ENCODE data around the gene ZNF433. TPM values are rescaled to one million over a fixed set of nuclear protein-coding genes. Genes with fewer than 3 reads are reported as not detected.
A peak's percentile ranks its signal among the peaks of the same experiment; 100 is the strongest.
"Not testable (repeated sequence)": the region's sequence is repeated elsewhere in the genome, so short reads cannot be mapped to it uniquely, and the experiment has no call there.

ZNF433 gene
- total RNA-seq (6.4 TPM), polyA plus RNA-seq (ENCODE audit: insufficient read depth in 1 of 8, insufficient read length in 8 of 8, low replicate concordance in 1 of 8) (1 to 10 TPM; 3.2 to 5.0 (median 3.7) TPM)
- long read RNA-seq, donor 1, partial matches to known transcripts = 0 of 1 reads
- long read RNA-seq, donor 1, other reads (novel, unspliced or antisense) = 0 of 1 reads
- long read RNA-seq, donor 2 = 0 reads
- long read RNA-seq, donor 3, partial matches to known transcripts = 0 of 2 reads
- long read RNA-seq, donor 3, other reads (novel, unspliced or antisense) = 0 of 2 reads
- long read RNA-seq, donor 4 = 0 reads
- long read RNA-seq, donor 5, partial matches to known transcripts = 0 of 3 reads
- long read RNA-seq, donor 5, other reads (novel, unspliced or antisense) = 0 of 3 reads
- long read RNA-seq, donor 6, partial matches to known transcripts = 0 of 2 reads
- long read RNA-seq, donor 6, other reads (novel, unspliced or antisense) = 0 of 2 reads
- long read RNA-seq, donor 7, partial matches to known transcripts = 0 of 1 reads
- long read RNA-seq, donor 7, other reads (novel, unspliced or antisense) = 0 of 1 reads
- long read RNA-seq, donor 8, partial matches to known transcripts = 0 of 1 reads
- long read RNA-seq, donor 8, other reads (novel, unspliced or antisense) = 0 of 1 reads
- long read RNA-seq, donor 9, partial matches to known transcripts = 0 of 1 reads
- long read RNA-seq, donor 9, other reads (novel, unspliced or antisense) = 0 of 1 reads
- long read RNA-seq, donor 10 = 0 reads
- long read RNA-seq, donor 11, partial matches to known transcripts = 0 of 4 reads
- long read RNA-seq, donor 11, other reads (novel, unspliced or antisense) = 0 of 4 reads

- no peaks in the 10 kb centered on the region for H3K9me3 ChIP-seq (replicated peaks; ENCODE audit: control insufficient read depth, low read depth, low read length)
- under 1% methylated on average over 65 of the region's 68 CpGs for WGBS (ENCODE audit: insufficient coverage)
- H3K27me3 ChIP-seq (ENCODE audit: control insufficient read depth, insufficient read depth, low read length) = no peaks in the 10 kb centered on the region
- peak within 1 kb of the TSS; percentile 86 for H3K27ac ChIP-seq (ENCODE audit: low read length)
- peak; percentile 96 for DNase-seq
- H3K4me1 ChIP-seq (ENCODE audit: control insufficient read depth, insufficient read depth, low read length) = peaks cover 10% of the 10 kb centered on the region
- no peaks in the 10 kb centered on the region for H3K36me3 ChIP-seq (ENCODE audit: control insufficient read depth, insufficient read depth, low read length)
- peak within 1 kb of the TSS; percentile 79 for H3K4me3 ChIP-seq (ENCODE audit: low read length)
Measured at GRCh38 chr19:12035220-12036172, at the start of gene ZNF433. Gene ZNF433, minus strand, starts transcription at chr19:12035679. Its CDS starts 140 bp downstream, at chr19:12035539.

- Histone ChIP-seq H3K9me3 (replicated peaks; ENCODE audit: control insufficient read depth, low read depth, low read length) (peaks cover 41% of the 10 kb centered on the region), H3K36me3 (ENCODE audit: control insufficient read depth, insufficient read depth, low read length) (peaks cover 15% of the 10 kb centered on the region)
- H3K4me3 ChIP-seq (ENCODE audit: low read length); H3K27ac ChIP-seq (ENCODE audit: low read length); DNase-seq; H3K27me3 ChIP-seq (ENCODE audit: control insufficient read depth, insufficient read depth, low read length); H3K4me1 ChIP-seq (ENCODE audit: control insufficient read depth, insufficient read depth, low read length): not testable (repeated sequence)
- WGBS (ENCODE audit: insufficient coverage) = no CpG with 5 or more reads among the region's 6 CpGs
Measured at GRCh38 chr19:12083336-12083735, 47.9 kb upstream of the ZNF433 start.

- Histone ChIP-seq H3K4me1 (ENCODE audit: control insufficient read depth, insufficient read depth, low read length) (no peaks in the 10 kb centered on the region), H3K36me3 (ENCODE audit: control insufficient read depth, insufficient read depth, low read length) (peaks cover 54% of the 10 kb centered on the region), H3K9me3 (replicated peaks; ENCODE audit: control insufficient read depth, low read depth, low read length) (peaks cover 86% of the 10 kb centered on the region), H3K27ac (ENCODE audit: low read length) (no peak overlapping the region), H3K4me3 (ENCODE audit: low read length) (no peak overlapping the region), H3K27me3 (ENCODE audit: control insufficient read depth, insufficient read depth, low read length) (no peaks in the 10 kb centered on the region)
- 100% methylated on average over 1 of the region's 3 CpGs for WGBS (ENCODE audit: insufficient coverage)
- DNase-seq = no peak
Measured at GRCh38 chr19:12077375-12077774, 41.9 kb upstream of the ZNF433 start.

- not testable (repeated sequence) for DNase-seq; H3K27ac ChIP-seq (ENCODE audit: low read length); H3K27me3 ChIP-seq (ENCODE audit: control insufficient read depth, insufficient read depth, low read length); H3K4me1 ChIP-seq (ENCODE audit: control insufficient read depth, insufficient read depth, low read length); H3K4me3 ChIP-seq (ENCODE audit: low read length)
- WGBS (ENCODE audit: insufficient coverage) = no CpG with 5 or more reads among the region's 3 CpGs
- peaks cover 84% of the 10 kb centered on the region for H3K9me3 ChIP-seq (replicated peaks; ENCODE audit: control insufficient read depth, low read depth, low read length)
- peaks cover 54% of the 10 kb centered on the region for H3K36me3 ChIP-seq (ENCODE audit: control insufficient read depth, insufficient read depth, low read length)
Measured at GRCh38 chr19:12076331-12076730, 40.9 kb upstream of the ZNF433 start.

GRCh38 chr19:12075538-12076139, 40.2 kb upstream of the ZNF433 start:
- DNase-seq = no peak
- no CpG with 5 or more reads among the region's 3 CpGs for WGBS (ENCODE audit: insufficient coverage)
- no peaks in the 10 kb centered on the region for H3K27me3 ChIP-seq (ENCODE audit: control insufficient read depth, insufficient read depth, low read length)
- no peaks in the 10 kb centered on the region for H3K4me1 ChIP-seq (ENCODE audit: control insufficient read depth, insufficient read depth, low read length)
- peaks cover 49% of the 10 kb centered on the region for H3K36me3 ChIP-seq (ENCODE audit: control insufficient read depth, insufficient read depth, low read length)
- no peak overlapping the region for H3K27ac ChIP-seq (ENCODE audit: low read length)
- no peak overlapping the region for H3K4me3 ChIP-seq (ENCODE audit: low read length)
- H3K9me3 ChIP-seq (replicated peaks; ENCODE audit: control insufficient read depth, low read depth, low read length) = peaks cover 84% of the 10 kb centered on the region

- peak within 1 kb of the TSS; percentile 90 for H3K4me3 ChIP-seq (ENCODE audit: low read length)
- H3K36me3 ChIP-seq (ENCODE audit: control insufficient read depth, insufficient read depth, low read length) = no peaks in the 10 kb centered on the region
- H3K27ac ChIP-seq (ENCODE audit: low read length) = peak within 1 kb of the TSS; percentile 96
- no peaks in the 10 kb centered on the region for H3K27me3 ChIP-seq (ENCODE audit: control insufficient read depth, insufficient read depth, low read length)
- H3K9me3 ChIP-seq (replicated peaks; ENCODE audit: control insufficient read depth, low read depth, low read length) = peaks cover 25% of the 10 kb centered on the region
- WGBS (ENCODE audit: insufficient coverage) = 1% methylated on average over 58 of the region's 66 CpGs
- H3K4me1 ChIP-seq (ENCODE audit: control insufficient read depth, insufficient read depth, low read length) = peaks cover 7% of the 10 kb centered on the region
- peak; percentile 97 for DNase-seq
Measured at GRCh38 chr19:12064590-12065538, 29.4 kb upstream of the ZNF433 start, which contains the start of gene ZNF844. Gene ZNF844, plus strand, starts transcription at chr19:12064731. Its CDS starts 143 bp downstream, at chr19:12064874.

GRCh38 chr19:12055784-12056183, 20.3 kb upstream of the ZNF433 start:
- Histone ChIP-seq H3K9me3 (replicated peaks; ENCODE audit: control insufficient read depth, low read depth, low read length) (no peaks in the 10 kb centered on the region), H3K36me3 (ENCODE audit: control insufficient read depth, insufficient read depth, low read length) (no peaks in the 10 kb centered on the region), H3K4me1 (ENCODE audit: control insufficient read depth, insufficient read depth, low read length) (peaks cover 10% of the 10 kb centered on the region), H3K27me3 (ENCODE audit: control insufficient read depth, insufficient read depth, low read length) (peaks cover 3% of the 10 kb centered on the region), H3K4me3 (ENCODE audit: low read length) (no peak overlapping the region), H3K27ac (ENCODE audit: low read length) (no peak overlapping the region)
- DNase-seq = no peak
- 73% methylated on average over 3 of the region's 5 CpGs for WGBS (ENCODE audit: insufficient coverage)

GRCh38 chr19:12052497-12053169, 17.2 kb upstream of the ZNF433 start, which contains the start of gene ZNF878:
Gene ZNF878, minus strand, starts transcription at chr19:12052961. Its CDS starts 160 bp downstream, at chr19:12052801.
- Histone ChIP-seq H3K4me1 (ENCODE audit: control insufficient read depth, insufficient read depth, low read length) (peaks cover 6% of the 10 kb centered on the region), H3K9me3 (replicated peaks; ENCODE audit: control insufficient read depth, low read depth, low read length) (no peaks in the 10 kb centered on the region), H3K4me3 (ENCODE audit: low read length) (peak within 1 kb of the TSS; percentile 78), H3K27me3 (ENCODE audit: control insufficient read depth, insufficient read depth, low read length) (peaks cover 3% of the 10 kb centered on the region), H3K36me3 (ENCODE audit: control insufficient read depth, insufficient read depth, low read length) (no peaks in the 10 kb centered on the region), H3K27ac (ENCODE audit: low read length) (peak within 1 kb of the TSS; percentile 89)
- WGBS (ENCODE audit: insufficient coverage) = 0% methylated on average over 45 of the region's 46 CpGs
- DNase-seq = peak; percentile 93

All from muscle of leg (tissue), 16 donors.